Measurements from ENCODE around the gene HIPK2. TPM values are rescaled to one million over a fixed set of nuclear protein-coding genes. Genes with fewer than 3 reads are reported as not detected.

HIPK2 gene
- polyA plus RNA-seq, 3 donors: 1.6 to 12.1 (median 3.0) TPM

GRCh38 chr7:139808427-139808826, 30.6 kb upstream of the HIPK2 start:
- no peak overlapping the region for H3K4me3 ChIP-seq (replicated peaks in 1 of 3; ENCODE audit: low read depth in 2 of 3, low read length in 3 of 3)
- H3K4me3 Mint-ChIP-seq: no peak overlapping the region
- no peak for TF ChIP-seq CTCF (IDR thresholded peaks at IDR 0.05)
- H3K4me2 ChIP-seq (replicated peaks; ENCODE audit: extremely low read depth, low read length, poor library complexity, severe bottlenecking): no peak overlapping the region
- H2AFZ ChIP-seq (ENCODE audit: insufficient read depth, low read depth, low read length, poor library complexity, severe bottlenecking): no peak overlapping the region
- H3K27me3 Mint-ChIP-seq (ENCODE audit: low read depth in 3 of 3): peaks cover 2 to 8% (median 7%) of the 10 kb centered on the region in 3 donors
- H3K36me3 Mint-ChIP-seq: no peaks in the 10 kb centered on the region
- intact Hi-C loops (cut with micrococcal nuclease): no loop called here
- H3K9ac ChIP-seq (ENCODE audit: insufficient read depth, low read length, poor library complexity, severe bottlenecking): no peak overlapping the region
- WGBS (ENCODE audit: insufficient coverage): 96% methylated on average over 3 of the region's 3 CpGs
- peaks cover 0 to 14% of the 10 kb centered on the region in 2 donors for H3K9me3 ChIP-seq (replicated peaks in 1 of 2; ENCODE audit: control insufficient read depth in 1 of 2, insufficient read depth in 1 of 2, low read length in 2 of 2)
- no peaks in the 10 kb centered on the region for H3K79me2 ChIP-seq (ENCODE audit: insufficient read depth, low read length)
- peak overlapping the region in 1 of 7 donors; percentile 57 for H3K27ac Mint-ChIP-seq
- peaks cover 0 to 4% of the 10 kb centered on the region in 2 donors for H3K4me1 ChIP-seq (ENCODE audit: control insufficient read depth in 1 of 2, insufficient read depth in 2 of 2, low read length in 2 of 2)
- peaks cover 0 to 12% (median 4%) of the 10 kb centered on the region in 7 donors for H3K9me3 Mint-ChIP-seq
- H3K27ac ChIP-seq (ENCODE audit: low read depth in 1 of 2, low read length in 2 of 2): no peak overlapping the region
- H3K4me1 Mint-ChIP-seq: peaks cover 4% of the 10 kb centered on the region
- no peaks in the 10 kb centered on the region for H3K36me3 ChIP-seq (replicated peaks in 1 of 2; ENCODE audit: control insufficient read depth in 1 of 2, insufficient read depth in 2 of 2, low read length in 2 of 2)
- no peaks in the 10 kb centered on the region for H3K27me3 ChIP-seq (ENCODE audit: control insufficient read depth in 2 of 2, insufficient read depth in 2 of 2, low read length in 2 of 2)
- H4K20me1 ChIP-seq (ENCODE audit: insufficient read depth, low read length): no peaks in the 10 kb centered on the region
- no peak for DNase-seq

GRCh38 chr7:139807009-139807408, 29.2 kb upstream of the HIPK2 start:
- H3K4me1 ChIP-seq (ENCODE audit: control insufficient read depth in 1 of 2, insufficient read depth in 2 of 2, low read length in 2 of 2): peaks cover 0 to 9% of the 10 kb centered on the region in 2 donors
- no peak overlapping the region for H3K4me2 ChIP-seq (replicated peaks; ENCODE audit: extremely low read depth, low read length, poor library complexity, severe bottlenecking)
- peaks cover 0 to 21% of the 10 kb centered on the region in 2 donors for H3K9me3 ChIP-seq (replicated peaks in 1 of 2; ENCODE audit: control insufficient read depth in 1 of 2, insufficient read depth in 1 of 2, low read length in 2 of 2)
- no peak overlapping the region for H3K9ac ChIP-seq (ENCODE audit: insufficient read depth, low read length, poor library complexity, severe bottlenecking)
- no peak overlapping the region for H2AFZ ChIP-seq (ENCODE audit: insufficient read depth, low read depth, low read length, poor library complexity, severe bottlenecking)
- Mint-ChIP-seq H3K9me3 (peaks cover 7 to 22% (median 11%) of the 10 kb centered on the region in 7 donors), H3K27me3 (ENCODE audit: low read depth in 3 of 3) (peaks cover 2 to 8% (median 7%) of the 10 kb centered on the region in 3 donors), H3K4me3 (no peak overlapping the region), H3K36me3 (peaks cover 0 to 5% of the 10 kb centered on the region in 2 donors), H3K27ac (peak overlapping the region in 1 of 7 donors; percentile 1), H3K4me1 (peaks cover 14% of the 10 kb centered on the region)
- H3K27ac ChIP-seq (ENCODE audit: low read depth in 1 of 2, low read length in 2 of 2): no peak overlapping the region
- 96% methylated on average over 3 of the region's 3 CpGs for WGBS (ENCODE audit: insufficient coverage)
- no peaks in the 10 kb centered on the region for H4K20me1 ChIP-seq (ENCODE audit: insufficient read depth, low read length)
- DNase-seq: no peak
- H3K27me3 ChIP-seq (ENCODE audit: control insufficient read depth in 2 of 2, insufficient read depth in 2 of 2, low read length in 2 of 2): no peaks in the 10 kb centered on the region
- no peak for TF ChIP-seq CTCF (IDR thresholded peaks at IDR 0.05)
- H3K79me2 ChIP-seq (ENCODE audit: insufficient read depth, low read length): no peaks in the 10 kb centered on the region
- H3K36me3 ChIP-seq (replicated peaks in 1 of 2; ENCODE audit: control insufficient read depth in 1 of 2, insufficient read depth in 2 of 2, low read length in 2 of 2): no peaks in the 10 kb centered on the region
- H3K4me3 ChIP-seq (replicated peaks in 1 of 3; ENCODE audit: low read depth in 2 of 3, low read length in 3 of 3): no peak overlapping the region
- intact Hi-C loops (cut with micrococcal nuclease): no loop called here

Data from CD14-positive monocyte (primary cell).